K562 (cell line): ENCODE data around the gene FRYL. TPM values are rescaled to one million over a fixed set of nuclear protein-coding genes. Genes with fewer than 3 reads are reported as not detected.
A peak's percentile ranks its signal among the peaks of the same experiment; 100 is the strongest.

Experiments used
- ATF1 ChIP-seq, 2 experiments: fragments of 450-650 bp in 1 of 2; IDR thresholded peaks; 2 replicates each; pipeline ENCODE4 v1.6.1; 2016; ENCODE audit warnings: missing compliant biosample characterization in 1 of 2, missing genetic modification characterization in 1 of 2
- CHD7 ChIP-seq: fragments of 200-600 bp; sonication (generic); IDR thresholded peaks from one replicate; pipeline ENCODE4 v1.6.1; 2012; ENCODE audit warnings: mild to moderate bottlenecking, low read depth, low read length, inconsistent platforms
- DPF2 ChIP-seq: fragments of 450-650 bp; IDR thresholded peaks from 2 replicates; pipeline ENCODE4 v1.6.1; 2016
- GATA2 ChIP-seq: sonication (generic); formaldehyde crosslinking; IDR thresholded peaks from 2 replicates; pipeline ENCODE4 v1.4.0; 2020; ENCODE audit warnings: mild to moderate bottlenecking, missing genetic modification reagents
- MTA2 ChIP-seq: fragments of 450-650 bp; IDR thresholded peaks from 2 replicates; pipeline ENCODE4 v1.6.1; 2016; ENCODE audit warnings: low read depth
- MTF1 ChIP-seq: fragments of 250-450 bp; sonication (Bioruptor Pico); IDR thresholded peaks from 2 replicates; pipeline ENCODE4 v1.9.0; 2021; ENCODE audit warnings: moderate library complexity, mild to moderate bottlenecking, inconsistent platforms, borderline replicate concordance
- SOX6 ChIP-seq: fragments of 450-650 bp; IDR thresholded peaks from 2 replicates; pipeline ENCODE4 v1.6.1; 2014; ENCODE audit warnings: mild to moderate bottlenecking
- ZNF592 ChIP-seq: fragments of 450-650 bp; IDR thresholded peaks from 2 replicates; pipeline ENCODE4 v1.6.1; 2017; ENCODE audit warnings: antibody characterized with exemption, mild to moderate bottlenecking
- polyA plus RNA-seq, 8 experiments: library from polyadenylated mRNA; depleted of rRNA in 4 of 8; stranded (reverse) in 5 of 8; unstranded in 3 of 8; fragments of >200 nt; fragmentation: Nextera tagmentation in 2 of 8; fragmentation: Illumina TruSeq in 1 of 8; extraction: Ambion mirVana in 2 of 8; extraction: Trizol in 1 of 8; gene quantifications; 2 replicates each; pipeline versions ENCODE4 v1.2.1 to v1.2.3, GENCODE V29; 2011 to 2014; ENCODE audit warnings: inconsistent platforms in 1 of 8, missing spikeins in 1 of 8
- total RNA-seq, 7 experiments: library from RNA; depleted of rRNA in 6 of 7; stranded (reverse); fragments of >200 nt in 6 of 7; fragmentation: Illumina TruSeq in 2 of 7; extraction: Trizol in 2 of 7; gene quantifications; 2 replicates each; pipeline versions ENCODE4 v1.2.1 to v1.2.3, GENCODE V29; 2011 to 2021; ENCODE audit warnings: low replicate concordance in 1 of 7

FRYL gene
- total and polyA plus RNA-seq, 9 of the 15 experiments (the other 6 are each of a cell fraction or from before 2014, with no cell fraction given), result 7.2 to 34.9 (median 15.9) TPM

GRCh38 chr4:48680848-48681568 lies 99.1 kb downstream of the FRYL start (continued):
- TF ChIP-seq ZNF592, result peak; percentile 36; the same call in 1 of the 2 replicates
- TF ChIP-seq CHD7, result no peak
- peak; percentile 91 for TF ChIP-seq DPF2
- TF ChIP-seq MTA2, result peak; percentile 71
- peak; percentile 80 for TF ChIP-seq SOX6
- no peak for TF ChIP-seq MTF1 (CRISPR knock-in tag)
- peak; percentile 85 for TF ChIP-seq GATA2 (CRISPR knock-in tag)
- no peak for TF ChIP-seq ATF1 (CRISPR knock-in tag; IDR thresholded peaks at IDR 0.05)
- TF ChIP-seq ATF1 (tag; IDR thresholded peaks at IDR 0.05), result peak; percentile 86
